K562 (cell line): Measurements from ENCODE around the gene RGS3. TPM values are rescaled to one million over a fixed set of nuclear protein-coding genes. Genes with fewer than 3 reads are reported as not detected.

Experiments used
- ATAC-seq: fragments of 200-7000 bp; cut with Tn5 transposase; 3 replicates; pipeline ENCODE4 v1.9.1; 2020; ENCODE audit warnings: moderate library complexity
- BruUV-seq: library from RNA; stranded (reverse); fragments of 400-500 nt; replicated peaks from 2 replicates; lab custom pipeline; 2021; lab: Mats Ljungman, UMichigan
- CTCF ChIA-PET: fragments of 300-600 bp; formaldehyde crosslinking; extraction: SDS; loops from one replicate; lab custom pipeline; 2021; ENCODE audit warnings: low intra/inter-chr PET ratio; lab: Yijun Ruan, JAX
- POLR2A ChIA-PET: fragments of 300-600, 350-650 bp; sonication (Branson Sonifier 250); formaldehyde crosslinking; extraction: SDS; loops from one replicate; lab custom pipeline; 2021; ENCODE audit warnings: antibody characterized with exemption, inconsistent platforms; lab: Yijun Ruan, JAX
- DNase-seq, 4 experiments: peaks; one replicate each; pipeline versions ENCODE4 v3.0.0 to v3.0.0-alpha.2; 2011 to 2018; ENCODE audit warnings: low spot score in 3 of 4, mixed read lengths in 3 of 4; ENCODE audit errors: extremely low read depth in 1 of 4
- FAIRE-seq: peaks from 2 replicates; lab custom pipeline; 2011; peaks lifted over from hg19 to GRCh38; lab: Jason Lieb, UNC
- H2AFZ ChIP-seq: 2 replicates; pipeline ENCODE4 v1.6.0; 2011; ENCODE audit warnings: low read depth, low read length, control low read depth, inconsistent platforms
- H3K27ac ChIP-seq: fragments of 200-600 bp; 3 replicates; pipeline ENCODE4 v1.8.0; 2011; ENCODE audit warnings: low read depth, mild to moderate bottlenecking, control low read depth, inconsistent platforms, low read length, moderate library complexity, mixed read lengths; ENCODE audit errors: extremely low read depth
- H3K27me3 ChIP-seq, 2 experiments: fragments of 300-600 bp in 1 of 2; 2 replicates in 1 of 2; 3 replicates in 1 of 2; pipeline versions ENCODE4 v1.6.0 to v1.8.0; 2011; ENCODE audit warnings: inconsistent platforms in 2 of 2, low read length in 2 of 2, mild to moderate bottlenecking in 1 of 2, mixed read lengths in 1 of 2, moderate library complexity in 1 of 2; ENCODE audit not compliant: control insufficient read depth in 2 of 2, insufficient read depth in 2 of 2
- H3K36me3 ChIP-seq: fragments of 300-600 bp; 3 replicates; pipeline ENCODE4 v1.8.0; 2011; ENCODE audit warnings: mild to moderate bottlenecking, low read length, inconsistent platforms; ENCODE audit not compliant: control insufficient read depth, insufficient read depth
- H3K4me1 ChIP-seq, 2 experiments: fragments of 200-600 bp in 1 of 2; replicated peaks in 1 of 2; 2 replicates in 1 of 2; 3 replicates in 1 of 2; pipeline versions ENCODE4 v1.5.1 to v1.8.0; 2011; ENCODE audit warnings: inconsistent platforms in 2 of 2, low read length in 2 of 2, mild to moderate bottlenecking in 1 of 2, mixed read lengths in 1 of 2, moderate library complexity in 1 of 2; ENCODE audit not compliant: control insufficient read depth in 2 of 2, insufficient read depth in 2 of 2
- H3K4me2 ChIP-seq: 2 replicates; pipeline ENCODE4 v1.6.1; 2011; ENCODE audit warnings: low read length, control low read depth, inconsistent platforms, mixed read lengths; ENCODE audit not compliant: insufficient read depth
- H3K4me3 ChIP-seq: fragments of 200-600 bp; sonication (generic), shearing (Covaris generic); 2 replicates; pipeline ENCODE4 v1.5.1; 2016; ENCODE audit warnings: control low read depth, inconsistent platforms
- H3K79me2 ChIP-seq: fragments of 200-600 bp; 3 replicates; pipeline ENCODE4 v1.8.0; 2011; ENCODE audit warnings: low read length, inconsistent platforms; ENCODE audit not compliant: control insufficient read depth, insufficient read depth
- H3K9ac ChIP-seq, 2 experiments: 2 replicates each; pipeline versions ENCODE4 v1.6.0 to v1.6.1; 2011; ENCODE audit warnings: low read depth in 2 of 2, low read length in 2 of 2, control low read depth in 1 of 2, inconsistent platforms in 1 of 2, mild to moderate bottlenecking in 1 of 2, mixed read lengths in 1 of 2; ENCODE audit not compliant: insufficient read depth in 1 of 2
- H3K9me1 ChIP-seq: one replicate; pipeline ENCODE4 v1.6.0; 2011; ENCODE audit warnings: inconsistent platforms, mild to moderate bottlenecking, low read length, moderate library complexity; ENCODE audit not compliant: control insufficient read depth, insufficient read depth
- H3K9me3 ChIP-seq: replicated peaks from 2 replicates; pipeline ENCODE4 v1.5.1; 2011; ENCODE audit warnings: low read depth, low read length, inconsistent platforms; ENCODE audit not compliant: control insufficient read depth, insufficient read depth
- H4K20me1 ChIP-seq: replicated peaks from 2 replicates; pipeline ENCODE4 v1.6.1; 2011; ENCODE audit warnings: low read length, inconsistent platforms, mixed read lengths; ENCODE audit not compliant: control insufficient read depth, insufficient read depth
- ATF7 ChIP-seq: fragments of 450-650 bp; IDR thresholded peaks from 2 replicates; pipeline ENCODE4 v1.7.1; 2014; ENCODE audit warnings: mild to moderate bottlenecking, moderate library complexity
- FOXJ3 ChIP-seq: sonication (generic); formaldehyde crosslinking; IDR thresholded peaks from 2 replicates; pipeline ENCODE4 v1.4.0; 2020; ENCODE audit warnings: mild to moderate bottlenecking, missing genetic modification reagents
- GTF3C2 ChIP-seq: IDR thresholded peaks from 3 replicates; pipeline ENCODE4 v1.6.1; 2011; ENCODE audit warnings: borderline replicate concordance, mild to moderate bottlenecking, moderate library complexity; ENCODE audit not compliant: insufficient read length; ENCODE audit errors: extremely low read depth
- KDM5B ChIP-seq: fragments of 200-600 bp; sonication (generic); IDR thresholded peaks from 2 replicates; pipeline ENCODE4 v1.6.1; 2012; ENCODE audit warnings: low read depth, mild to moderate bottlenecking, moderate library complexity, low read length, control low read depth, inconsistent platforms; ENCODE audit not compliant: insufficient replicate concordance
- MAZ ChIP-seq, 2 experiments: fragments of 450-650 bp in 1 of 2; sonication (generic) in 1 of 2; formaldehyde crosslinking; IDR thresholded peaks in 1 of 2; conservative IDR thresholded peaks in 1 of 2; 2 replicates each; pipeline versions ENCODE4 v1.4.0 to v1.5.0; 2020; ENCODE audit warnings: mild to moderate bottlenecking in 1 of 2, missing genetic modification reagents in 1 of 2
- PCBP2 ChIP-seq: fragments of 200-400 bp; formaldehyde crosslinking; IDR thresholded peaks from 2 replicates; pipeline ENCODE4 v1.6.1; 2018; ENCODE audit warnings: low read length, low read depth, mild to moderate bottlenecking, moderate library complexity; ENCODE audit not compliant: poor library complexity, severe bottlenecking
- PHF20 ChIP-seq: fragments of 450-650 bp; IDR thresholded peaks from 2 replicates; pipeline ENCODE4 v1.6.1; 2018; ENCODE audit not compliant: partially characterized antibody
- PML ChIP-seq: IDR thresholded peaks from 2 replicates; pipeline ENCODE4 v1.6.1; 2012; ENCODE audit warnings: low read length, inconsistent platforms
- PRMT5 ChIP-seq: sonication (generic); formaldehyde crosslinking; IDR thresholded peaks from 2 replicates; pipeline ENCODE4 v1.5.0; 2020; ENCODE audit warnings: missing genetic modification reagents
- PTBP1 ChIP-seq: fragments of 200-400 bp; formaldehyde crosslinking; IDR thresholded peaks from 2 replicates; pipeline ENCODE4 v1.6.1; 2017; ENCODE audit warnings: low read depth, low read length
- PYGO2 ChIP-seq: fragments of 450-650 bp; IDR thresholded peaks from 2 replicates; pipeline ENCODE4 v1.6.1; 2016; ENCODE audit warnings: mild to moderate bottlenecking, missing genetic modification characterization, moderate library complexity, missing compliant biosample characterization
- SOX6 ChIP-seq: fragments of 450-650 bp; IDR thresholded peaks from 2 replicates; pipeline ENCODE4 v1.6.1; 2014; ENCODE audit warnings: mild to moderate bottlenecking
- ZNF280A ChIP-seq: fragments of 450-650 bp; IDR thresholded peaks from 2 replicates; pipeline ENCODE4 v1.6.1; 2018; ENCODE audit warnings: mild to moderate bottlenecking, low read depth; ENCODE audit not compliant: partially characterized antibody
- ZNF589 ChIP-seq: fragments of 200-800 bp; sonication (Bioruptor generic); IDR thresholded peaks from 2 replicates; pipeline ENCODE4 v1.6.1; 2016; ENCODE audit warnings: low read depth, missing genetic modification characterization, missing compliant biosample characterization
- WGBS: fragments of 100-300 bp; shearing (Covaris generic); methylation state at CpG from one replicate; pipeline ENCODE4 v1.1.6; 2016; ENCODE audit warnings: low coverage, mixed read lengths; ENCODE audit not compliant: insufficient coverage; ENCODE audit errors: missing lambda C conversion rate; 5-methylcytosine and 5-hydroxymethylcytosine counted together
- in situ Hi-C: fragments of 300-500 bp; cut with MboI; formaldehyde crosslinking; loops from 4 replicates; pipeline ENCODE4 v1.15.0; 2018; ENCODE audit warnings: inconsistent platforms, mixed read lengths
- intact Hi-C: fragments of 100-400 bp; cut with micrococcal nuclease; formaldehyde crosslinking; loops from 2 replicates; pipeline ENCODE4 v1.14.2; 2022
- polyA plus RNA-seq, 8 experiments: library from polyadenylated mRNA; depleted of rRNA in 4 of 8; stranded (reverse) in 5 of 8; unstranded in 3 of 8; fragments of >200 nt; fragmentation: Nextera tagmentation in 2 of 8; fragmentation: Illumina TruSeq in 1 of 8; extraction: Ambion mirVana in 2 of 8; extraction: Trizol in 1 of 8; gene quantifications; 2 replicates each; pipeline versions ENCODE4 v1.2.1 to v1.2.3, GENCODE V29; 2011 to 2014; ENCODE audit warnings: inconsistent platforms in 1 of 8, missing spikeins in 1 of 8
- total RNA-seq, 7 experiments: library from RNA; depleted of rRNA in 6 of 7; stranded (reverse); fragments of >200 nt in 6 of 7; fragmentation: Illumina TruSeq in 2 of 7; extraction: Trizol in 2 of 7; gene quantifications; 2 replicates each; pipeline versions ENCODE4 v1.2.1 to v1.2.3, GENCODE V29; 2011 to 2021; ENCODE audit warnings: low replicate concordance in 1 of 7

The RGS3 gene
- total and polyA plus RNA-seq, 9 of the 15 experiments (the other 6 are each of a cell fraction or from before 2014, with no cell fraction given): 0.08 to 2.9 (median 0.95) TPM

GRCh38 chr9:113573959-113574352 lies 110.4 kb downstream of the RGS3 start:
- Histone ChIP-seq H3K9ac (no peak overlapping the region), H3K79me2 (no peaks in the 10 kb centered on the region), H3K9me1 (no peaks in the 10 kb centered on the region), H3K36me3 (no peaks in the 10 kb centered on the region), H3K27ac (no peak overlapping the region), H3K4me2 (no peak overlapping the region), H3K4me1 (peaks cover 21 to 31% of the 10 kb centered on the region in 2 experiments), H2AFZ (no peak overlapping the region), H4K20me1 (0 out of 2 replicates have a peak, but pooled peaks cover 5% of the 10 kb centered on the region), H3K9me3 (no peaks in the 10 kb centered on the region), H3K4me3 (no peak overlapping the region), H3K27me3 (no peaks in the 10 kb centered on the region)
- FAIRE-seq (no peak), ATAC-seq (no peak), DNase-seq (no peak)
- CTCF ChIA-PET: no interaction called here
- POLR2A ChIA-PET: no interaction called here
- in situ Hi-C loops: no loop called here
- WGBS: 22% methylated on average over 2 of the region's 2 CpGs
- BruUV-seq: no TSS peak
- no peak for TF ChIP-seq KDM5B
- no peak for TF ChIP-seq FOXJ3 (CRISPR knock-in tag)
- no peak for TF ChIP-seq ATF7
- no peak for TF ChIP-seq ZNF589 (CRISPR knock-in tag)
- TF ChIP-seq GTF3C2: no peak
- no peak for TF ChIP-seq PCBP2
- no peak for TF ChIP-seq PHF20
- TF ChIP-seq PRMT5 (CRISPR knock-in tag): no peak
- no peak for TF ChIP-seq MAZ (CRISPR knock-in tag; conservative IDR thresholded peaks at IDR 0.05 in 1 of 2, IDR thresholded peaks at IDR 0.05 in 1 of 2)
- no peak for TF ChIP-seq ZNF280A
- TF ChIP-seq PTBP1: no peak
- no peak for TF ChIP-seq PML
- TF ChIP-seq SOX6: no peak
- no peak for TF ChIP-seq PYGO2
- intact Hi-C loops: loop anchor here (5.0 kb wide), 1 partner anchor 52 kb away; no protein-coding TSS in a partner anchor
